Endodermal cell (in vitro differentiated cells): ENCODE results near the gene ZNF423. TPM values are rescaled to one million over a fixed set of nuclear protein-coding genes. Genes with fewer than 3 reads are reported as not detected.

Experiments
- DNase-seq: peaks from one replicate; pipeline ENCODE4 v3.0.0-alpha.2; 2017
- H3K27ac ChIP-seq: 2 replicates; pipeline ENCODE4 v1.5.1; 2013; ENCODE audit warnings: mild to moderate bottlenecking, low read depth, low read length, moderate library complexity
- H3K27me3 ChIP-seq: 2 replicates; pipeline ENCODE4 v1.6.1; 2013; ENCODE audit warnings: mild to moderate bottlenecking, low read length, moderate library complexity; ENCODE audit not compliant: insufficient read depth, control insufficient read depth, poor library complexity, severe bottlenecking
- H3K36me3 ChIP-seq: 2 replicates; pipeline ENCODE4 v1.7.0; 2013; ENCODE audit warnings: mild to moderate bottlenecking, low read length, moderate library complexity; ENCODE audit not compliant: control insufficient read depth, insufficient read depth
- H3K4me1 ChIP-seq: one replicate; pipeline ENCODE4 v1.7.0; 2013; ENCODE audit warnings: low read length; ENCODE audit not compliant: control insufficient read depth, insufficient read depth
- H3K4me3 ChIP-seq: 2 replicates; pipeline ENCODE4 v1.5.1; 2013; ENCODE audit warnings: mild to moderate bottlenecking, low read length, moderate library complexity
- H3K9ac ChIP-seq: 2 replicates; pipeline ENCODE4 v1.6.1; 2013; ENCODE audit warnings: mild to moderate bottlenecking, low read length, moderate library complexity; ENCODE audit not compliant: poor library complexity, severe bottlenecking; ENCODE audit errors: extremely low read depth
- H3K9me3 ChIP-seq: 2 replicates; pipeline ENCODE4 v1.6.1; 2013; ENCODE audit warnings: mild to moderate bottlenecking, low read length, moderate library complexity; ENCODE audit not compliant: control insufficient read depth
- H3K27ac Mint-ChIP-seq: 2 replicates; pipeline ENCODE4 v1.8.0; 2020; ENCODE audit warnings: mixed read lengths
- H3K27me3 Mint-ChIP-seq: 2 replicates; pipeline ENCODE4 v1.8.0; 2021; ENCODE audit warnings: mild to moderate bottlenecking, mixed read lengths; ENCODE audit not compliant: insufficient read depth
- H3K36me3 Mint-ChIP-seq: 2 replicates; pipeline ENCODE4 v1.8.0; 2020; ENCODE audit warnings: low read depth, mixed read lengths
- H3K4me1 Mint-ChIP-seq: 2 replicates; pipeline ENCODE4 v1.8.0; 2020; ENCODE audit warnings: mixed read lengths
- H3K4me3 Mint-ChIP-seq: 2 replicates; pipeline ENCODE4 v1.8.0; 2020; ENCODE audit warnings: mild to moderate bottlenecking, moderate library complexity, mixed read lengths
- H3K9me3 Mint-ChIP-seq: 2 replicates; pipeline ENCODE4 v1.8.0; 2020; ENCODE audit warnings: mild to moderate bottlenecking, mixed read lengths
- CTCF ChIP-seq: fragments of 200-600 bp; sonication (generic); conservative IDR thresholded peaks from 2 replicates; pipeline ENCODE4 v1.5.0; 2021; ENCODE audit warnings: antibody characterized with exemption, mild to moderate bottlenecking
- WGBS, 2 experiments: methylation state at CpG; one replicate each; pipeline versions ENCODE4 v1.1.5 to v1.1.7; 2013; ENCODE audit warnings: missing lambda C conversion rate in 2 of 2, mixed read lengths in 1 of 2; ENCODE audit not compliant: insufficient coverage in 1 of 2, insufficient read length in 1 of 2; 5-methylcytosine and 5-hydroxymethylcytosine counted together
- total RNA-seq, 2 donors: library from RNA; stranded (reverse); fragmentation: NEBNext Ultra II Directional in 1 of 2; extraction: Animal tissue kit (Norgen Biotek cat#: 25700) in 1 of 2; gene quantifications; 2 replicates in 1 of 2; 3 replicates in 1 of 2; pipeline ENCODE4 v1.2.1, GENCODE V29; 2021

Gene ZNF423
- total RNA-seq, 2 donors from 2014 or later, result 30.3 to 41.9 TPM

GRCh38 chr16:49698931-49699840, 156.7 kb downstream of the ZNF423 start:
- H3K4me3 ChIP-seq, result no peak overlapping the region
- peak overlapping the region; percentile 99 for H3K27ac Mint-ChIP-seq
- peak; percentile 53 for DNase-seq
- no peaks in the 10 kb centered on the region for H3K9me3 Mint-ChIP-seq
- no peaks in the 10 kb centered on the region for H3K27me3 Mint-ChIP-seq
- H3K27me3 ChIP-seq, result no peaks in the 10 kb centered on the region
- no peaks in the 10 kb centered on the region for H3K9me3 ChIP-seq
- H3K36me3 Mint-ChIP-seq, result no peaks in the 10 kb centered on the region
- H3K9ac ChIP-seq, result peak overlapping the region; percentile 30
- H3K4me1 ChIP-seq, result peaks cover 68% of the 10 kb centered on the region
- no peak for TF ChIP-seq CTCF
- H3K36me3 ChIP-seq, result no peaks in the 10 kb centered on the region
- peak overlapping the region; percentile 95 for H3K27ac ChIP-seq
- H3K4me3 Mint-ChIP-seq, result peak overlapping the region; percentile 14
- H3K4me1 Mint-ChIP-seq, result peaks cover 81% of the 10 kb centered on the region
- 54 to 62% methylated on average over 7 to 17 of the region's 18 CpGs for WGBS, 2 experiments

- H3K4me3 Mint-ChIP-seq, result no peak overlapping the region
- Histone ChIP-seq H3K27ac (peak overlapping the region; percentile 95), H3K36me3 (no peaks in the 10 kb centered on the region), H3K4me3 (no peak overlapping the region), H3K9ac (no peak overlapping the region), H3K4me1 (peaks cover 63% of the 10 kb centered on the region), H3K27me3 (no peaks in the 10 kb centered on the region), H3K9me3 (no peaks in the 10 kb centered on the region)
- DNase-seq, result peak; percentile 79
- peak overlapping the region; percentile 99 for H3K27ac Mint-ChIP-seq
- 84 to 85% methylated on average over 9 to 26 of the region's 26 CpGs for WGBS, 2 experiments
- H3K36me3 Mint-ChIP-seq, result no peaks in the 10 kb centered on the region
- H3K9me3 Mint-ChIP-seq, result no peaks in the 10 kb centered on the region
- peaks cover 77% of the 10 kb centered on the region for H3K4me1 Mint-ChIP-seq
- no peak for TF ChIP-seq CTCF
- no peaks in the 10 kb centered on the region for H3K27me3 Mint-ChIP-seq
Observed at GRCh38 chr16:49698453-49698815, 157.5 kb downstream of the ZNF423 start.

- no peak overlapping the region for H3K4me3 ChIP-seq
- Mint-ChIP-seq H3K27me3 (no peaks in the 10 kb centered on the region), H3K4me3 (no peak overlapping the region), H3K36me3 (no peaks in the 10 kb centered on the region), H3K27ac (peak overlapping the region; percentile 99), H3K4me1 (peaks cover 71% of the 10 kb centered on the region), H3K9me3 (no peaks in the 10 kb centered on the region)
- no peak overlapping the region for H3K9ac ChIP-seq
- no peak for TF ChIP-seq CTCF
- no peaks in the 10 kb centered on the region for H3K27me3 ChIP-seq
- no peaks in the 10 kb centered on the region for H3K36me3 ChIP-seq
- peak; percentile 63 for DNase-seq
- no peaks in the 10 kb centered on the region for H3K9me3 ChIP-seq
- peak overlapping the region; percentile 95 for H3K27ac ChIP-seq
- 88 to 91% methylated on average over 26 to 28 of the region's 28 CpGs for WGBS, 2 experiments
- peaks cover 57% of the 10 kb centered on the region for H3K4me1 ChIP-seq
Observed at GRCh38 chr16:49697631-49698452, 158.1 kb downstream of the ZNF423 start.
